GM12878 (cell line): ENCODE results near the gene IDI1. TPM values are rescaled to one million over a fixed set of nuclear protein-coding genes. Genes with fewer than 3 reads are reported as not detected.

ENCODE experiments used
- ATAC-seq: fragments of 200-7000 bp; cut with Tn5 transposase; 3 replicates; pipeline ENCODE4 v1.9.1; 2020; ENCODE audit warnings: mild to moderate bottlenecking, moderate library complexity
- BruUV-seq: library from RNA; stranded (reverse); fragments of 400-500 nt; replicated peaks from 2 replicates; lab custom pipeline; 2021; lab: Mats Ljungman, UMichigan
- CTCF ChIA-PET: fragments of 300-600 bp; sonication (Branson Sonifier 250); formaldehyde crosslinking; extraction: SDS; loops from one replicate; lab custom pipeline; 2021; ENCODE audit warnings: inconsistent platforms; lab: Yijun Ruan, JAX
- POLR2A ChIA-PET: fragments of 350-600 bp; formaldehyde crosslinking; extraction: SDS; loops from one replicate; lab custom pipeline; 2021; ENCODE audit warnings: inconsistent platforms; lab: Charles Lee
- RAD21 ChIA-PET: fragments of 300-600 bp; sonication (Branson Sonifier 250); formaldehyde crosslinking; loops from one replicate; lab custom pipeline; 2023; ENCODE audit warnings: antibody characterized with exemption; ENCODE audit not compliant: unreplicated experiment; lab: Charles Lee
- SMC1A ChIA-PET: fragments of 300-600 bp; sonication (Branson Sonifier 250); formaldehyde crosslinking; loops from one replicate; lab custom pipeline; 2023; ENCODE audit not compliant: unreplicated experiment, uncharacterized antibody; lab: Charles Lee
- DNase-seq: peaks from one replicate; pipeline ENCODE4 v3.0.0-alpha.2; 2011; ENCODE audit warnings: low read depth, low spot score
- FAIRE-seq: peaks from 3 replicates; lab custom pipeline; 2011; peaks lifted over from hg19 to GRCh38; lab: Jason Lieb, UNC
- H2AFZ ChIP-seq: 2 replicates; pipeline ENCODE4 v1.6.0; 2011; ENCODE audit warnings: low read depth, low read length, control low read depth; ENCODE audit not compliant: control insufficient read depth
- H3K27ac ChIP-seq: 2 replicates; pipeline ENCODE4 v1.5.1; 2011; ENCODE audit warnings: control low read depth; ENCODE audit not compliant: control insufficient read depth, insufficient read depth
- H3K27me3 ChIP-seq, 2 experiments: replicated peaks in 1 of 2; 2 replicates each; pipeline versions ENCODE4 v1.6.0 to v1.6.1; 2011; ENCODE audit warnings: low read length in 1 of 2; ENCODE audit not compliant: control insufficient read depth in 2 of 2, insufficient read depth in 2 of 2
- H3K36me3 ChIP-seq, 2 experiments: 2 replicates each; pipeline ENCODE4 v1.5.1; 2011; ENCODE audit warnings: low read length in 1 of 2; ENCODE audit not compliant: control insufficient read depth in 2 of 2, insufficient read depth in 2 of 2
- H3K4me1 ChIP-seq: 2 replicates; pipeline ENCODE4 v1.6.1; 2011; ENCODE audit warnings: mild to moderate bottlenecking, low read length, moderate library complexity, mixed read lengths; ENCODE audit not compliant: control insufficient read depth, insufficient read depth
- H3K4me2 ChIP-seq: 2 replicates; pipeline ENCODE4 v1.6.0; 2011; ENCODE audit warnings: control low read depth; ENCODE audit not compliant: control insufficient read depth, insufficient read depth
- H3K4me3 ChIP-seq: fragments of 200-600 bp; sonication (generic); 2 replicates; pipeline ENCODE4 v1.5.1; 2016
- H3K79me2 ChIP-seq: 2 replicates; pipeline ENCODE4 v1.6.0; 2011; ENCODE audit warnings: low read length; ENCODE audit not compliant: control insufficient read depth, insufficient read depth
- H3K9ac ChIP-seq: 2 replicates; pipeline ENCODE4 v1.8.0; 2011; ENCODE audit warnings: low read length, control low read depth, mixed read lengths; ENCODE audit not compliant: control insufficient read depth, insufficient read depth
- H3K9me3 ChIP-seq: replicated peaks from 3 replicates; pipeline ENCODE4 v1.5.1; 2011; ENCODE audit warnings: mild to moderate bottlenecking, low read length; ENCODE audit not compliant: control insufficient read depth, insufficient read depth
- H4K20me1 ChIP-seq: 2 replicates; pipeline ENCODE4 v1.6.0; 2011; ENCODE audit not compliant: control insufficient read depth, insufficient read depth
- ATF7 ChIP-seq: fragments of 450-650 bp; IDR thresholded peaks from 2 replicates; pipeline ENCODE4 v1.6.1; 2016; ENCODE audit warnings: low read depth, mild to moderate bottlenecking
- CTCF ChIP-seq, 3 experiments: IDR thresholded peaks in 2 of 3; conservative IDR thresholded peaks in 1 of 3; 2 replicates each; pipeline ENCODE4 v1.5.1; 2011; ENCODE audit warnings: low read depth in 3 of 3, low read length in 3 of 3, mild to moderate bottlenecking in 3 of 3, control low read depth in 2 of 3, moderate library complexity in 2 of 3, inconsistent platforms in 1 of 3, mixed read lengths in 1 of 3; ENCODE audit not compliant: control insufficient read depth in 2 of 3, insufficient read depth in 1 of 3; ENCODE audit errors: extremely low read depth in 1 of 3
- ETV6 ChIP-seq, 2 experiments: fragments of 450-650 bp in 1 of 2; IDR thresholded peaks in 1 of 2; conservative IDR thresholded peaks in 1 of 2; 2 replicates each; pipeline ENCODE4 v1.6.1; 2014; ENCODE audit warnings: antibody characterized with exemption in 1 of 2, borderline replicate concordance in 1 of 2, low read depth in 1 of 2, mild to moderate bottlenecking in 1 of 2, moderate library complexity in 1 of 2
- HDAC6 ChIP-seq: fragments of 200-600 bp; sonication (generic); IDR thresholded peaks from one replicate; pipeline ENCODE4 v1.8.0; 2017; ENCODE audit warnings: antibody characterized with exemption; ENCODE audit not compliant: unreplicated experiment
- IKZF1 ChIP-seq: fragments of 450-650 bp; conservative IDR thresholded peaks from 2 replicates; pipeline ENCODE4 v1.6.1; 2017; ENCODE audit warnings: antibody characterized with exemption, mild to moderate bottlenecking
- MYC ChIP-seq: IDR thresholded peaks from 2 replicates; pipeline ENCODE4 v1.6.1; 2011; ENCODE audit warnings: mild to moderate bottlenecking, low read length, moderate library complexity, inconsistent platforms; ENCODE audit not compliant: insufficient read depth, insufficient replicate concordance, insufficient read length, severe bottlenecking
- NFYB ChIP-seq: IDR thresholded peaks from 2 replicates; pipeline ENCODE4 v1.6.1; 2011; ENCODE audit warnings: low read depth, mild to moderate bottlenecking, low read length, improper control_type of control experiment, moderate library complexity; ENCODE audit not compliant: insufficient read depth
- POLR2AphosphoS2 ChIP-seq: IDR thresholded peaks from 2 replicates; pipeline ENCODE4 v1.6.1; 2011; ENCODE audit warnings: low read depth, mild to moderate bottlenecking, low read length, improper control_type of control experiment, moderate library complexity
- POLR2AphosphoS5 ChIP-seq: IDR thresholded peaks from 2 replicates; pipeline ENCODE4 v1.6.1; 2011; ENCODE audit warnings: mild to moderate bottlenecking, low read length, inconsistent platforms
- RUNX3 ChIP-seq: IDR thresholded peaks from 2 replicates; pipeline ENCODE4 v1.6.1; 2012; ENCODE audit warnings: low read length, inconsistent platforms
- SPI1 ChIP-seq: IDR thresholded peaks from 2 replicates; pipeline ENCODE4 v1.6.1; 2011; ENCODE audit warnings: low read depth, mild to moderate bottlenecking, low read length, moderate library complexity, borderline replicate concordance; ENCODE audit not compliant: insufficient read depth
- SUPT20H ChIP-seq: IDR thresholded peaks from 2 replicates; pipeline ENCODE4 v1.6.1; 2011; ENCODE audit warnings: low read depth, mild to moderate bottlenecking, low read length, moderate library complexity, borderline replicate concordance; ENCODE audit not compliant: control insufficient read depth
- TAF1 ChIP-seq: IDR thresholded peaks from 2 replicates; pipeline ENCODE4 v1.6.1; 2011; ENCODE audit warnings: mild to moderate bottlenecking, low read depth, low read length, borderline replicate concordance
- TARDBP ChIP-seq: IDR thresholded peaks from 2 replicates; pipeline ENCODE4 v1.6.1; 2016; ENCODE audit warnings: borderline replicate concordance
- TCF12 ChIP-seq: IDR thresholded peaks from 2 replicates; pipeline ENCODE4 v1.6.1; 2011; ENCODE audit warnings: low read depth, mild to moderate bottlenecking, low read length
- ZBTB40 ChIP-seq: fragments of 450-650 bp; IDR thresholded peaks from 2 replicates; pipeline ENCODE4 v1.6.1; 2016; ENCODE audit warnings: mild to moderate bottlenecking, moderate library complexity, borderline replicate concordance
- WGBS: methylation state at CpG from one replicate; pipeline ENCODE4 v1.1.6; 2016; ENCODE audit warnings: low lambda C conversion rate; ENCODE audit not compliant: insufficient replicate concordance, insufficient coverage; ENCODE audit errors: missing lambda C conversion rate; 5-methylcytosine and 5-hydroxymethylcytosine counted together
- in situ Hi-C: fragments of 300-500 bp; cut with MboI; formaldehyde crosslinking; loops from 9 replicates; pipeline ENCODE4 v1.14.3; 2018; ENCODE audit warnings: mixed read lengths
- intact Hi-C: fragments of 100-400 bp; cut with micrococcal nuclease; formaldehyde crosslinking; loops from one replicate; pipeline ENCODE4 v1.14.2; 2022; ENCODE audit not compliant: unreplicated experiment
- polyA plus RNA-seq, 11 experiments: library from polyadenylated mRNA; depleted of rRNA in 4 of 11; unstranded in 6 of 11; stranded (reverse) in 5 of 11; fragments of >200 nt; fragmentation: Nextera tagmentation in 4 of 11; fragmentation: Illumina TruSeq in 1 of 11; extraction: Ambion mirVana in 4 of 11; extraction: Trizol in 1 of 11; gene quantifications; 1 replicate in 1 of 11; 2 replicates in 10 of 11; pipeline versions ENCODE4 v1.2.1 to v1.2.3, GENCODE V29; 2011 to 2016; ENCODE audit warnings: inconsistent platforms in 2 of 11, missing spikeins in 2 of 11, low read depth in 1 of 11
- total RNA-seq, 4 experiments: library from RNA; depleted of rRNA in 3 of 4; stranded (reverse); fragments of >200 nt in 3 of 4; fragmentation: Illumina TruSeq in 1 of 4; extraction: Trizol in 1 of 4; gene quantifications; 2 replicates each; pipeline versions ENCODE4 v1.2.1 to v1.2.3, GENCODE V29; 2013 to 2021

The IDI1 gene
- total and polyA plus RNA-seq, 10 of the 15 experiments (the other 5 are each of a cell fraction or from before 2014, with no cell fraction given), result 85.5 to 223 (median 157) TPM

GRCh38 chr10:1043532-1043995, 5.4 kb downstream of the IDI1 start:
- Histone ChIP-seq H2AFZ (peak overlapping the region; percentile 64), H3K4me2 (peak overlapping the region; percentile 95), H3K9me3 (no peaks in the 10 kb centered on the region), H3K4me1 (peaks cover 5% of the 10 kb centered on the region), H3K27me3 (no peaks in the 10 kb centered on the region), H3K27ac (peak overlapping the region; percentile 84), H4K20me1 (peaks cover 3% of the 10 kb centered on the region; the same call in 1 of the 2 replicates), H3K79me2 (peaks cover 51% of the 10 kb centered on the region), H3K36me3 (peaks cover 2 to 16% of the 10 kb centered on the region in 2 experiments), H3K4me3 (peak overlapping the region; percentile 69), H3K9ac (peak overlapping the region; percentile 69)
- intact Hi-C loops, result loop anchor here (5.0 kb wide), 1 partner anchor 56 kb away; the partner anchor contains the start of gene GTPBP4
- ChIA-PET POLR2A (interaction anchor here (0.9 to 3.6 kb wide), 3 partner anchors 9 to 116 kb away, joined by 4 to 15 read pairs (median 5); no protein-coding TSS in a partner anchor), SMC1A (interaction anchor here (0.9 to 2.2 kb wide), 7 partner anchors 10 to 115 kb away, joined by 3 to 7 read pairs (median 4); no protein-coding TSS in a partner anchor), CTCF (interaction anchor here (1.5 kb wide), 1 partner anchor 15 kb away, joined by 3 read pairs; no protein-coding TSS in a partner anchor), RAD21 (interaction anchor here (1.0 to 2.1 kb wide), 7 partner anchors 10 to 175 kb away, joined by 3 to 7 read pairs (median 3); partner anchors contain the start of genes GTPBP4 and LARP4B)
- peak; percentile 84 for FAIRE-seq
- peak; percentile 72 for ATAC-seq
- in situ Hi-C loops, result no loop called here
- WGBS, result under 1% methylated on average over 12 of the region's 12 CpGs
- BruUV-seq, result no TSS peak
- DNase-seq, result peak; percentile 72
- TF ChIP-seq TARDBP, result no peak
- peak; percentile 48; the same call in 1 of the 2 replicates for TF ChIP-seq TAF1
- no peak for TF ChIP-seq CTCF (IDR thresholded peaks at IDR 0.05 in 2 of 3, conservative IDR thresholded peaks at IDR 0.05 in 1 of 3; ENCODE audit: control insufficient read depth in 2 of 3, extremely low read depth in 1 of 3, insufficient read depth in 1 of 3, low read depth in 3 of 3, low read length in 3 of 3)
- TF ChIP-seq ZBTB40, result no peak
- TF ChIP-seq POLR2AphosphoS2, result peak; percentile 59; the same call in 1 of the 2 replicates
- TF ChIP-seq RUNX3, result peak; percentile 70
- TF ChIP-seq POLR2AphosphoS5, result peak; percentile 36; the same call in 1 of the 2 replicates
- TF ChIP-seq SPI1, result peak; percentile 43; the same call in 1 of the 2 replicates
- peak; percentile 59; the same call in 1 of the 2 replicates for TF ChIP-seq ATF7
- TF ChIP-seq SUPT20H, result no peak
- TF ChIP-seq MYC, result no peak
- TF ChIP-seq ETV6 (conservative IDR thresholded peaks at IDR 0.05 in 1 of 2, IDR thresholded peaks at IDR 0.05 in 1 of 2; ENCODE audit: borderline replicate concordance in 1 of 2, low read depth in 1 of 2), result peak in 1 of 2 experiments; percentile 81; a peak in 2 of 4 replicates
- TF ChIP-seq HDAC6, result no peak
- TF ChIP-seq IKZF1, result peak; percentile 51
- 0 out of 2 replicates have a peak, but pooled peaks have one; percentile 29 for TF ChIP-seq NFYB
- TF ChIP-seq TCF12, result no peak
